ENCODE measurements around the gene FBXO39.

The FBXO39 gene

GRCh38 chr17:6753006-6753445 lies 23.0 kb upstream of the FBXO39 start:
- Histone ChIP-seq H3K4me1 (no peaks in the 10 kb centered on the region), H3K27me3 (no peaks in the 10 kb centered on the region), H3K9me3 (no peaks in the 10 kb centered on the region), H3K4me3 (ENCODE audit: low read depth, low read length) (no peak overlapping the region), H3K36me3 (no peaks in the 10 kb centered on the region)
- DNase-seq: no peak
- TF ChIP-seq CTCF (IDR thresholded peaks at IDR 0.05; ENCODE audit: low read depth, low read length): no peak

GRCh38 chr17:6753546-6753945 lies 22.5 kb upstream of the FBXO39 start:
- H3K4me1 ChIP-seq: no peaks in the 10 kb centered on the region
- no peak for TF ChIP-seq CTCF (IDR thresholded peaks at IDR 0.05; ENCODE audit: low read depth, low read length)

GRCh38 chr17:6755281-6755680 lies 20.7 kb upstream of the FBXO39 start:
- no peak for TF ChIP-seq CTCF (IDR thresholded peaks at IDR 0.05; ENCODE audit: low read depth, low read length)
- peak; percentile 25 for DNase-seq
- no peak overlapping the region for H3K4me3 ChIP-seq (ENCODE audit: low read depth, low read length)
- no peaks in the 10 kb centered on the region for H3K4me1 ChIP-seq
- H3K27me3 ChIP-seq: no peaks in the 10 kb centered on the region
- no peaks in the 10 kb centered on the region for H3K36me3 ChIP-seq
- no peaks in the 10 kb centered on the region for H3K9me3 ChIP-seq

More at GRCh38 chr17:6753546-6753945, 22.5 kb upstream of the FBXO39 start:
- H3K9me3 ChIP-seq: no peaks in the 10 kb centered on the region
- no peak overlapping the region for H3K4me3 ChIP-seq (ENCODE audit: low read depth, low read length)
- DNase-seq: no peak
- no peaks in the 10 kb centered on the region for H3K36me3 ChIP-seq
- H3K27me3 ChIP-seq: no peaks in the 10 kb centered on the region

GRCh38 chr17:6755731-6756184 lies 20.3 kb upstream of the FBXO39 start, which contains the start of gene XAF1:
TSS of gene XAF1 (plus strand) at chr17:6756046. CDS start at chr17:6756079, 33 bp downstream.
- no peaks in the 10 kb centered on the region for H3K9me3 ChIP-seq
- H3K36me3 ChIP-seq: no peaks in the 10 kb centered on the region
- no peaks in the 10 kb centered on the region for H3K4me1 ChIP-seq
- no peak within 1 kb of the TSS for H3K4me3 ChIP-seq (ENCODE audit: low read depth, low read length)
- H3K27me3 ChIP-seq: no peaks in the 10 kb centered on the region
- DNase-seq: no peak
- TF ChIP-seq CTCF (IDR thresholded peaks at IDR 0.05; ENCODE audit: low read depth, low read length): no peak

- no peak for DNase-seq
- TF ChIP-seq CTCF (IDR thresholded peaks at IDR 0.05; ENCODE audit: low read depth, low read length): no peak
- Histone ChIP-seq H3K9me3 (no peaks in the 10 kb centered on the region), H3K4me1 (no peaks in the 10 kb centered on the region), H3K4me3 (ENCODE audit: low read depth, low read length) (no peak overlapping the region), H3K27me3 (no peaks in the 10 kb centered on the region), H3K36me3 (no peaks in the 10 kb centered on the region)
These were observed 19.5 kb upstream of the FBXO39 start for GRCh38 chr17:6756425-6757031.

- H3K9me3 ChIP-seq: no peaks in the 10 kb centered on the region
- H3K27me3 ChIP-seq: no peaks in the 10 kb centered on the region
- no peaks in the 10 kb centered on the region for H3K36me3 ChIP-seq
- no peak for TF ChIP-seq CTCF (IDR thresholded peaks at IDR 0.05; ENCODE audit: low read depth, low read length)
- no peaks in the 10 kb centered on the region for H3K4me1 ChIP-seq
- no peak for DNase-seq
- H3K4me3 ChIP-seq (ENCODE audit: low read depth, low read length): no peak overlapping the region
These were observed 18.3 kb upstream of the FBXO39 start for GRCh38 chr17:6757747-6758146.
